DMS53 treated with DMSO at 0.1 percent for 48 hours (cell line): ENCODE data around the gene BOC.

Experiments used
- DNase-seq: peaks from one replicate; lab custom pipeline; 2025; ENCODE audit not compliant: unreplicated experiment; lab: John Stamatoyannopoulos, UW

Gene BOC

GRCh38 chr3:113223475-113224281 lies 12.3 kb downstream of the BOC start:
- DNase-seq = no peak

GRCh38 chr3:113225286-113225685 lies 13.9 kb downstream of the BOC start:
- no peak for DNase-seq

- no peak for DNase-seq
These were observed 15.1 kb downstream of the BOC start for GRCh38 chr3:113226491-113226890.

- no peak for DNase-seq
These were observed 15.8 kb downstream of the BOC start for GRCh38 chr3:113227146-113227545.

GRCh38 chr3:113228498-113229286 lies 17.3 kb downstream of the BOC start:
- no peak for DNase-seq

- no peak for DNase-seq
These were observed 20.0 kb downstream of the BOC start for GRCh38 chr3:113231391-113231790.

- peak; percentile 61 for DNase-seq
These were observed 20.5 kb downstream of the BOC start for GRCh38 chr3:113231827-113232253.

GRCh38 chr3:113232342-113232741 lies 21.0 kb downstream of the BOC start:
- DNase-seq = no peak

GRCh38 chr3:113233497-113233896 lies 22.1 kb downstream of the BOC start:
- DNase-seq = no peak

GRCh38 chr3:113234028-113234427 lies 22.7 kb downstream of the BOC start:
- no peak for DNase-seq

- no peak for DNase-seq
These were observed 23.4 kb downstream of the BOC start for GRCh38 chr3:113234688-113235260.

GRCh38 chr3:113238503-113238902 lies 27.1 kb downstream of the BOC start:
- DNase-seq = no peak

GRCh38 chr3:113240841-113241240 lies 29.5 kb downstream of the BOC start:
- no peak for DNase-seq

GRCh38 chr3:113241292-113242095 lies 30.1 kb downstream of the BOC start:
- DNase-seq = no peak

- DNase-seq = no peak
These were observed 30.8 kb downstream of the BOC start for GRCh38 chr3:113242096-113242581.

- no peak for DNase-seq
These were observed 31.7 kb downstream of the BOC start for GRCh38 chr3:113243071-113243470.

GRCh38 chr3:113243846-113244245 lies 32.5 kb downstream of the BOC start:
- no peak for DNase-seq

GRCh38 chr3:113245761-113246161 lies 34.4 kb downstream of the BOC start:
- no peak for DNase-seq

GRCh38 chr3:113247068-113247467 lies 35.7 kb downstream of the BOC start:
- DNase-seq = no peak

GRCh38 chr3:113247675-113248458 lies 36.5 kb downstream of the BOC start:
- no peak for DNase-seq
